HEK293 (cell line): Measurements from ENCODE around the gene FOXP4.

Experiments used
- GLI4 ChIP-seq: fragments of 450-650 bp; formaldehyde crosslinking; IDR thresholded peaks from 2 replicates; pipeline ENCODE4 v1.5.1; 2016; ENCODE audit warnings: missing biosample characterization, missing genetic modification characterization
- HIC1 ChIP-seq: fragments of 450-650 bp; formaldehyde crosslinking; IDR thresholded peaks from 2 replicates; pipeline ENCODE4 v1.5.1; 2016; ENCODE audit warnings: missing biosample characterization, missing genetic modification characterization
- KLF1 ChIP-seq: fragments of 450-650 bp; formaldehyde crosslinking; IDR thresholded peaks from 2 replicates; pipeline ENCODE4 v1.5.1; 2016; ENCODE audit warnings: missing biosample characterization, missing genetic modification characterization
- KLF10 ChIP-seq: fragments of 450-650 bp; IDR thresholded peaks from 2 replicates; pipeline ENCODE4 v1.5.1; 2018; ENCODE audit warnings: missing biosample characterization, mild to moderate bottlenecking, missing genetic modification characterization
- PBX3 ChIP-seq: sonication (generic); formaldehyde crosslinking; IDR thresholded peaks from 2 replicates; pipeline ENCODE4 v1.8.1; 2022; ENCODE audit warnings: mild to moderate bottlenecking, moderate library complexity, missing genetic modification reagents
- TCF7L2 ChIP-seq: IDR thresholded peaks from 2 replicates; pipeline ENCODE4 v1.6.1; 2011; ENCODE audit warnings: low read depth, mild to moderate bottlenecking, inconsistent platforms, low read length, moderate library complexity, borderline replicate concordance
- ZBTB20 ChIP-seq: fragments of 450-650 bp; formaldehyde crosslinking; IDR thresholded peaks from 2 replicates; pipeline ENCODE4 v1.5.1; 2016; ENCODE audit warnings: missing biosample characterization, missing genetic modification characterization
- ZBTB26 ChIP-seq: fragments of 450-650 bp; formaldehyde crosslinking; optimal IDR thresholded peaks from 2 replicates; pipeline ENCODE3; 2016; ENCODE audit warnings: missing biosample characterization, mild to moderate bottlenecking, missing genetic modification characterization
- ZBTB8A ChIP-seq: fragments of 450-650 bp; formaldehyde crosslinking; IDR thresholded peaks from 2 replicates; pipeline ENCODE4 v1.5.1; 2016; ENCODE audit warnings: missing biosample characterization, missing genetic modification characterization
- ZFP37 ChIP-seq: fragments of 450-650 bp; formaldehyde crosslinking; IDR thresholded peaks from 2 replicates; pipeline ENCODE4 v1.5.1; 2016; ENCODE audit warnings: missing biosample characterization, missing genetic modification characterization
- ZNF19 ChIP-seq: fragments of 450-650 bp; formaldehyde crosslinking; IDR thresholded peaks from 2 replicates; pipeline ENCODE4; 2016; ENCODE audit warnings: missing biosample characterization, missing genetic modification characterization, low read depth
- ZNF266 ChIP-seq: fragments of 450-650 bp; formaldehyde crosslinking; IDR thresholded peaks from 2 replicates; pipeline ENCODE4 v1.5.1; 2016; ENCODE audit warnings: missing biosample characterization, missing genetic modification characterization, low read depth
- ZNF292 ChIP-seq: fragments of 450-650 bp; formaldehyde crosslinking; IDR thresholded peaks from 2 replicates; pipeline ENCODE4 v1.5.1; 2016; ENCODE audit warnings: low read depth, missing biosample characterization, missing genetic modification characterization, borderline replicate concordance
- ZNF341 ChIP-seq: fragments of 450-650 bp; formaldehyde crosslinking; IDR thresholded peaks from 2 replicates; pipeline ENCODE4; 2016; ENCODE audit warnings: low read depth, missing biosample characterization, missing genetic modification characterization
- ZNF366 ChIP-seq: fragments of 450-650 bp; formaldehyde crosslinking; conservative IDR thresholded peaks from 2 replicates; pipeline ENCODE4 v1.5.1; 2016; ENCODE audit warnings: missing biosample characterization, missing genetic modification characterization
- ZNF404 ChIP-seq: fragments of 450-650 bp; formaldehyde crosslinking; IDR thresholded peaks from 2 replicates; pipeline ENCODE4 v1.5.1; 2017; ENCODE audit warnings: missing biosample characterization, missing genetic modification characterization
- ZNF416 ChIP-seq: fragments of 450-650 bp; formaldehyde crosslinking; IDR thresholded peaks from 2 replicates; pipeline ENCODE4 v1.5.1; 2016; ENCODE audit warnings: missing biosample characterization, missing genetic modification characterization
- ZNF433 ChIP-seq: fragments of 450-650 bp; formaldehyde crosslinking; IDR thresholded peaks from 2 replicates; pipeline ENCODE4 v1.5.1; 2016; ENCODE audit warnings: missing biosample characterization, missing genetic modification characterization, low read depth
- ZNF510 ChIP-seq: fragments of 450-650 bp; formaldehyde crosslinking; IDR thresholded peaks from 2 replicates; pipeline ENCODE4 v1.5.1; 2018; ENCODE audit warnings: mild to moderate bottlenecking, missing genetic modification characterization, missing biosample characterization; ENCODE audit not compliant: insufficient replicate concordance
- ZNF514 ChIP-seq: fragments of 450-650 bp; formaldehyde crosslinking; IDR thresholded peaks from 2 replicates; pipeline ENCODE4 v1.5.1; 2016; ENCODE audit warnings: missing biosample characterization, missing genetic modification characterization
- ZNF518A ChIP-seq: fragments of 450-650 bp; formaldehyde crosslinking; conservative IDR thresholded peaks from 2 replicates; pipeline ENCODE4 v1.5.1; 2016; ENCODE audit warnings: low read depth, missing biosample characterization, missing genetic modification characterization
- ZNF529 ChIP-seq: fragments of 450-650 bp; formaldehyde crosslinking; IDR thresholded peaks from 2 replicates; pipeline ENCODE4 v1.5.1; 2017; ENCODE audit warnings: missing genetic modification characterization, missing biosample characterization; ENCODE audit not compliant: insufficient replicate concordance
- ZNF530 ChIP-seq: fragments of 450-650 bp; formaldehyde crosslinking; IDR thresholded peaks from 2 replicates; pipeline ENCODE4 v1.5.1; 2016; ENCODE audit warnings: low read depth, missing biosample characterization, missing genetic modification characterization
- ZNF560 ChIP-seq: fragments of 450-650 bp; formaldehyde crosslinking; IDR thresholded peaks from 2 replicates; pipeline ENCODE4 v1.5.1; 2017; ENCODE audit warnings: missing biosample characterization, missing genetic modification characterization, borderline replicate concordance
- ZNF654 ChIP-seq: fragments of 450-650 bp; formaldehyde crosslinking; IDR thresholded peaks from 2 replicates; pipeline ENCODE4 v1.5.1; 2016; ENCODE audit warnings: low read depth, missing biosample characterization, missing genetic modification characterization
- ZSCAN23 ChIP-seq: fragments of 450-650 bp; formaldehyde crosslinking; IDR thresholded peaks from 2 replicates; pipeline ENCODE4 v1.5.1; 2016; ENCODE audit warnings: missing biosample characterization, missing genetic modification characterization
- ZSCAN5A ChIP-seq: fragments of 450-650 bp; formaldehyde crosslinking; IDR thresholded peaks from 2 replicates; pipeline ENCODE4 v1.5.1; 2016; ENCODE audit warnings: missing biosample characterization, missing genetic modification characterization
- ZXDB ChIP-seq: fragments of 450-650 bp; formaldehyde crosslinking; IDR thresholded peaks from 2 replicates; pipeline ENCODE4 v1.5.1; 2016; ENCODE audit warnings: missing biosample characterization, missing genetic modification characterization

FOXP4 gene

GRCh38 chr6:41607036-41607435 lies 60.9 kb downstream of the FOXP4 start (continued):
- TF ChIP-seq ZSCAN5A (tag by site-specific recombination): no peak
- no peak for TF ChIP-seq ZNF366 (tag by site-specific recombination)
- no peak for TF ChIP-seq HIC1 (tag by site-specific recombination)
- no peak for TF ChIP-seq ZSCAN23
- TF ChIP-seq ZFP37 (tag by site-specific recombination): no peak
- no peak for TF ChIP-seq ZNF292 (tag by site-specific recombination)
- no peak for TF ChIP-seq ZBTB26 (tag by site-specific recombination)
- no peak for TF ChIP-seq ZBTB20
- TF ChIP-seq ZNF560: 0 out of 2 replicates have a peak, but pooled peaks have one; percentile 44
- TF ChIP-seq ZNF510 (tag by site-specific recombination): peak; percentile 77
- peak; percentile 75 for TF ChIP-seq ZBTB8A (tag by site-specific recombination)
- TF ChIP-seq TCF7L2: no peak
- peak; percentile 90 for TF ChIP-seq ZNF518A (tag by site-specific recombination)
- no peak for TF ChIP-seq ZNF514
- peak; percentile 39 for TF ChIP-seq ZNF529
- TF ChIP-seq ZNF266 (tag by site-specific recombination): 0 out of 2 replicates have a peak, but pooled peaks have one; percentile 63
- TF ChIP-seq ZNF19 (tag by site-specific recombination): 0 out of 2 replicates have a peak, but pooled peaks have one; percentile 45
- TF ChIP-seq ZNF530: 0 out of 2 replicates have a peak, but pooled peaks have one; percentile 18
- peak; percentile 60; the same call in 1 of the 2 replicates for TF ChIP-seq ZNF404 (tag by site-specific recombination)
- TF ChIP-seq ZNF416: no peak
- TF ChIP-seq KLF1: no peak
- no peak for TF ChIP-seq PBX3 (CRISPR knock-in tag)
- no peak for TF ChIP-seq ZNF341 (tag by site-specific recombination)
- no peak for TF ChIP-seq GLI4
- peak; percentile 62 for TF ChIP-seq ZXDB
- TF ChIP-seq ZNF654 (tag by site-specific recombination): peak; percentile 45
- no peak for TF ChIP-seq KLF10
- peak; percentile 62 for TF ChIP-seq ZNF433 (tag by site-specific recombination)
